Central memory CD8-positive, alpha-beta T cell (primary cell): Measurements from ENCODE around the gene AGRN.
"Not testable (repeated sequence)": the region's sequence is repeated elsewhere in the genome, so short reads cannot be mapped to it uniquely, and the experiment has no call there.

Experiments used
- ATAC-seq: fragments of 150-1000 bp; cut with Tn5 transposase; replicated peaks from 2 replicates; pipeline ENCODE4 v1.10.0; 2022; ENCODE audit warnings: mild to moderate bottlenecking, moderate FRiP score, moderate number of reproducible peaks; ENCODE audit not compliant: poor library complexity, severe bottlenecking; ENCODE audit errors: extremely low read depth
- DNase-seq, 2 donors: peaks; one replicate each; pipeline ENCODE4 v3.0.0; 2021; ENCODE audit warnings: low spot score in 2 of 2
- H3K27ac Mint-ChIP-seq: one replicate; pipeline ENCODE4 v1.8.0; 2022; ENCODE audit warnings: low read depth, mild to moderate bottlenecking, moderate library complexity, mixed read lengths
- H3K27me3 Mint-ChIP-seq: one replicate; pipeline ENCODE4 v1.8.0; 2022; ENCODE audit warnings: mixed read lengths
- H3K36me3 Mint-ChIP-seq: one replicate; pipeline ENCODE4 v1.8.0; 2022; ENCODE audit warnings: mild to moderate bottlenecking, moderate library complexity, mixed read lengths; ENCODE audit not compliant: insufficient read depth
- H3K4me1 Mint-ChIP-seq: one replicate; pipeline ENCODE4 v1.8.0; 2022; ENCODE audit warnings: mixed read lengths
- H3K4me3 Mint-ChIP-seq: one replicate; pipeline ENCODE4 v1.8.0; 2022; ENCODE audit warnings: mild to moderate bottlenecking, moderate library complexity, mixed read lengths
- H3K9me3 Mint-ChIP-seq: one replicate; pipeline ENCODE4 v1.8.0; 2022; ENCODE audit warnings: mixed read lengths

The AGRN gene

GRCh38 chr1:1021920-1022259 is 2.0 kb downstream of the AGRN start:
- Mint-ChIP-seq H3K27ac (no peak overlapping the region), H3K4me1 (peaks cover 4% of the 10 kb centered on the region), H3K27me3 (peaks cover 16% of the 10 kb centered on the region), H3K36me3 (peaks cover 2% of the 10 kb centered on the region), H3K4me3 (no peak overlapping the region), H3K9me3 (no peaks in the 10 kb centered on the region)
- ATAC-seq (no peak), DNase-seq (no peak)

DNA sequence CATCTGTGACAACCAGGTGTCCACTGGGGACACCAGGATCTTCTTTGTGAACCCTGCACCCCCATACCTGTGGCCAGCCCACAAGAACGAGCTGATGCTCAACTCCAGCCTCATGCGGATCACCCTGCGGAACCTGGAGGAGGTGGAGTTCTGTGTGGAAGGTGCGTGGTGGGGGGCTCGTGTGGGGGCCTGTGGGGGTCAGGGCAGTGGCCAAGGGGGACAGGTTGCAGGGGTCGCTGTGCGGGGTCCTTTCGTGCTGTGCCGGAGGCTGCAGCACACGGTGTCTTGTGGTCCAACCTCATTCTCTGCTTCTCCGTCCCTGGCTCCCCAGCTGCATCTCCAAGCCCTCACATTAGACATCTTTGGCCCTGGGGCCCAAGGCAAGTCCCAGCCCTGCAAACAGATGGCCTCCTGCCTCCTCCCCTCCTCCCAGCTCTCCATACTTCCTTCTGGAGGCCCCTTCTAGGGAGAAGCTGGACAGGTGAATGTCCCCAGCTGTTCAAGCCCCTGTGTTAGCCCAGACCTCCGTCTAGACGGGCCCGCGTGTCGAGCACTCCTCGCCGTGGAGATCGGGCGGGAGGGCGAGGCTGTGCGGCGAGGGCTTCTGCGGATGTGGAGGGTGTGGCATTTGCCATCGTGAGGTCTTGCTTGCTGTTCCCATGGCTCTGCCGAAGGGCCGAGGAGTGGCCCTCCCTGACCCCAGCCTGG is 2.5 kb downstream of the AGRN start:
- Mint-ChIP-seq H3K4me3 (peak overlapping the region; percentile 31), H3K27me3 (peaks cover 16% of the 10 kb centered on the region), H3K4me1 (no peaks in the 10 kb centered on the region), H3K27ac (no peak overlapping the region), H3K9me3 (no peaks in the 10 kb centered on the region), H3K36me3 (peaks cover 2% of the 10 kb centered on the region)
- ATAC-seq (no peak), DNase-seq (no peak)

DNA sequence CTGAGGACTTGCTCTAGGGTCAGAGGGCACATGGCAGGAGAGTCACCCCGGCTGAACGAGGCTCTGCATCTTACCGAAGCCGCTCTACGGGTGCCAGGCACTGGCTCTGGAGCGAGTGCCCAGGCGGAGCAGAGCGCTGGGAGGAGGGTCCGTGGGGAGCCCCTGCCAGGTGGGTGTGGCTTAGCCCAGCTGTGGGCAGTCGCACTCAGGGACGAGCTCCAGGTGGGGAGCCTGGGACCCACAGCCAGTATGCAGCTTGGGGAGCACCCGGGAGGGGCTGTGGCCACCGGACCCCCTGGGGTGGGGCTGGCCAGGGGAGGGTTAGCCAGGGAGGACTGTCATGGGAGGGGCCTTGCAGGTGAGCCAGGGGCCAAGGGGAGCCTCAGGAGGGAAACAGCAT is 3.8 kb downstream of the AGRN start:
- H3K4me1 Mint-ChIP-seq: no peaks in the 10 kb centered on the region
- H3K36me3 Mint-ChIP-seq: peaks cover 2% of the 10 kb centered on the region
- no peak for DNase-seq
- H3K27ac Mint-ChIP-seq: no peak overlapping the region
- H3K4me3 Mint-ChIP-seq: no peak overlapping the region
- no peaks in the 10 kb centered on the region for H3K9me3 Mint-ChIP-seq
- peaks cover 16% of the 10 kb centered on the region for H3K27me3 Mint-ChIP-seq
- no peak for ATAC-seq

- Mint-ChIP-seq H3K4me1 (no peaks in the 10 kb centered on the region), H3K36me3 (peaks cover 2% of the 10 kb centered on the region), H3K27ac (no peak overlapping the region), H3K4me3 (no peak overlapping the region), H3K27me3 (peaks cover 16% of the 10 kb centered on the region), H3K9me3 (no peaks in the 10 kb centered on the region)
- ATAC-seq: no peak
- no peak for DNase-seq
Observed at GRCh38 chr1:1024149-1024770, 4.3 kb downstream of the AGRN start.

DNA sequence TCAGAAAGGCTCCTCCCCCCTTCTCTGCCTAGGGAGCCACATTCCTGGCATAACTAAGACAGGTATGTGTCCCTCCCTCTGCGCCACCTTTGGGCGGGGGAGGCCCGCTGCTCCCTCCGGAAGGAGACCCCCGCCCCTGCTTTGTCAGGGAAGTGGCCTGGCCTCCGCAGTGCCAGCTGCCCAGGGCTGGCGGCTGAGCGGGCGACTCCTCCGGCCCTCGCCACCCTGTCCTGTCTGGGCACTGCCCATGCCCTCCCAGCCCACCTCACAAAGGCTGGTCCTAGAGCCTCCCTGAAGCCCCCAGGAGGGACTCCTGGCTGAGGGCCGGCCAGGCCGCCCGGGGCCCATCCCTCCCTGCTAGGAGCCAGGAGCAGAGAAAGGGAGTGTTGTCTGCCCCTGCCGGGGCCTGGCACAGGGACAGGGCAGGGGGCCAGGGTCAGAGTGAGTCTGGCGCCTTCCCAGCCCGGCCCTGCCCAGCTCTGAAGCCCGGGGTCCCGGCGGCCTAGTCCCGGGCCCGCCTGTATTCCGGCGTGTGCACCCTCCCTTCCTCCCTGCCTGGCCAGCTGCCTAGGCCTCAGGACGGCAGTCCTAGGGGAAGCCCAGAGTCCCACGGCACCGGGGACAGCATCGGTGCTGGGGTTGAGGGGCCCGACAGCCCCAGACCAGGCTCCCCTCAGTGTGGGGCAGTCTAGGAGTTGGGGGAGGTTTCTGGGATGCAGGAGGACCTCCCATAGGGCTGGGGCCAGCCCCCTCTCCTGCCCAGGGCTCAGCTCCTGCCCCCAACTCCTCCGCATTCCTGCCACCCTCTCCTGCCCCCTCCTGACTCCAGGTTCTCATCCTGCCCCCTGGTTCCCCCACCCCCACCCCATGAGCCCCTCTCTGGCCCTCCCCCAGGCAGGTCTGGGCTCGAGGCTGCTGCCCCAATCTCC is 5.1 kb downstream of the AGRN start:
- no peaks in the 10 kb centered on the region for H3K4me1 Mint-ChIP-seq
- ATAC-seq (no peak), DNase-seq (no peak)
- no peak overlapping the region for H3K27ac Mint-ChIP-seq
- no peak overlapping the region for H3K4me3 Mint-ChIP-seq
- H3K36me3 Mint-ChIP-seq: peaks cover 2% of the 10 kb centered on the region
- H3K27me3 Mint-ChIP-seq: peaks cover 16% of the 10 kb centered on the region
- no peaks in the 10 kb centered on the region for H3K9me3 Mint-ChIP-seq

DNA sequence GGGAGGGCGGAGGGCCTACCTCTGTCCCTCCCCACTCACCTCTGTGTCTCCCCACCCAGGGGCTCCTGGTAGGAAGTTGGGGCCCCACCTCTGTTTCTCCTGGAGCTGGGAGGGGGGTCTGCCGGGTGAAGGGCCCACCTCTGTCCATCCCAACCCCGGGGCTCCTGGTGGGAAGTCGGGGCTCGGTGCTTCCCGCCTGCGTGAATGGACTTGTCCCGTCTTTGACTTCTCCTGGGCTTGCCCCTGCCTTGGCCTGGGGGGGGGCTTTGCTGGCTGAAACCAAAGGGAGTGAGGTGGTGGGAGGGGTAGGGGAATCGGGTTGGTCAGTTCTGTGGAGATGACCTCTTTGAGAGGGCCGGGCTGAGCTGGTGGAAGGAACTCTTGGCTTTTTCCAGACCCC is 5.8 kb downstream of the AGRN start:
- H3K36me3 Mint-ChIP-seq: peaks cover 2% of the 10 kb centered on the region
- DNase-seq (no peak), ATAC-seq (no peak)
- no peak overlapping the region for H3K4me3 Mint-ChIP-seq
- peaks cover 16% of the 10 kb centered on the region for H3K27me3 Mint-ChIP-seq
- H3K27ac Mint-ChIP-seq: no peak overlapping the region
- H3K9me3 Mint-ChIP-seq: no peaks in the 10 kb centered on the region
- no peaks in the 10 kb centered on the region for H3K4me1 Mint-ChIP-seq

DNA sequence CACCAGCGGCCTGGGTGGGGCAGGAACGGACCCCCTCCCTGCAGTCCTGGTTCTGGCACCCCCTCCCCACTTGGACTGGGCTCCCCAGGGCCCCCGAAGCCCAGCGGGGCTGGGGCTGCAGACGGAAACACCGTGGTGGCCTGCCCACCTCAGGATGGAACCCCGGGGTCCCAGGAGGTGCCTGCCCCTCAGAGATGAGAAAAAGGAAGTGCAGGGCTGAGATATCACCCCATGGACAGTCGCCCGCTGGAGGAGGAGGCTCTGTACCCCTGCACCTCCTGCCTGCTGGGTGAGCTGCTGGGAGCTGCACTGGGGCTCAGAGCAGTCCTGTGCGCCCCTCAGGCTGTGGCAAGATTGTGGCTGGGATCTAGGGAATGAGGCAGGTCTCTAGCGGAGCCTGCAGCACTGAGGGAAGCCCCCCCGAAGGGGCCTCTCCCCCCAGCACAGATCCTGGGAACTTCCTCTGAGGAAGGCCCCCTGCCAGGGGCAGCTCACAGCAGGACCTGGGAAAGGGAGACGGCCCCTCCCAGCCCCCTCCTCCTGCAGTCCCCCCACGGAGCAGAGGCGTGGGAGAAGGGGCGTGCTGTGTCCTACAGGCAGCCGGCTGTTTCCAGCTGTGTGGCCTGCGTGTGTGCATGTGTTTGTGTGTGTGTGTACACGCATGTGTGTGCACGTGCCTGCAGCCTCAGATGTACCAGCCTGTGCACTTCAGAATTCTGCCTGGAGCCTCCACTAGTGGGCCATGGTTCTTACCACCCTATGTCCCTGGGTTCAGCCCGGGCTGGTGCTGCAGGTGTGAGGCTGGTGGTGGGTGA is 6.9 kb downstream of the AGRN start:
- DNase-seq (no peak), ATAC-seq (no peak)
- Mint-ChIP-seq H3K27me3 (peaks cover 18% of the 10 kb centered on the region), H3K4me3 (no peak overlapping the region), H3K36me3 (no peaks in the 10 kb centered on the region), H3K4me1 (no peaks in the 10 kb centered on the region), H3K9me3 (no peaks in the 10 kb centered on the region), H3K27ac (no peak overlapping the region)

DNA sequence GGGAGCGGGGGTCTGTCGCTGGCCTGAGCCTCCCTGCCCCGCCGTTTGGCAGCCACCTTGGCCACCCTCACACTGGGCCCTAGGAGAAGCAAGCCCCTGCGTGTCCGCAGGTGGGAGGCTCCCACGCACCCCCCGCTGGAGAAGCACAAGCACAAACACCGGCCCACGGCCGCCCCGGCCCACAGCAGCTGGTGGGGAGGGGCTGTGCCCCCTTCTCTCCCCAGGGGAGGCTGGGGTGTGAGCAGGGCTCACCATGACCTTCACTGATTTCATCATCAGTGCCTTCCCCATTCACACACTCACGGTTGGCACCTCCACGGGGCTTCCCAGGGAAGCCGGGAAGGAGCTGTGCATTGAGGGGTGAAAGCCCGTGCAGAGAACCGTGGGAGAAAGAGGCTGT is 7.9 kb downstream of the AGRN start:
- Mint-ChIP-seq H3K9me3 (no peaks in the 10 kb centered on the region), H3K36me3 (peaks cover 2% of the 10 kb centered on the region), H3K27me3 (peaks cover 19% of the 10 kb centered on the region), H3K27ac (no peak overlapping the region), H3K4me3 (no peak overlapping the region), H3K4me1 (peaks cover 8% of the 10 kb centered on the region)
- ATAC-seq (no peak), DNase-seq (no peak)

- not testable (repeated sequence) for H3K36me3 Mint-ChIP-seq, H3K27ac Mint-ChIP-seq, ATAC-seq, H3K4me1 Mint-ChIP-seq, DNase-seq, H3K9me3 Mint-ChIP-seq, H3K4me3 Mint-ChIP-seq
- peaks cover 22% of the 10 kb centered on the region for H3K27me3 Mint-ChIP-seq
Observed at GRCh38 chr1:1030867-1031658, 11.1 kb downstream of the AGRN start.

GRCh38 chr1:1031659-1032235 is 11.8 kb downstream of the AGRN start:
- DNase-seq: no peak
- H3K27ac Mint-ChIP-seq: peak overlapping the region; percentile 55
- H3K4me1 Mint-ChIP-seq: peaks cover 8% of the 10 kb centered on the region
- no peaks in the 10 kb centered on the region for H3K9me3 Mint-ChIP-seq
- ATAC-seq: no peak
- H3K4me3 Mint-ChIP-seq: peak overlapping the region; percentile 70
- peaks cover 29% of the 10 kb centered on the region for H3K27me3 Mint-ChIP-seq
- peaks cover 2% of the 10 kb centered on the region for H3K36me3 Mint-ChIP-seq

DNA sequence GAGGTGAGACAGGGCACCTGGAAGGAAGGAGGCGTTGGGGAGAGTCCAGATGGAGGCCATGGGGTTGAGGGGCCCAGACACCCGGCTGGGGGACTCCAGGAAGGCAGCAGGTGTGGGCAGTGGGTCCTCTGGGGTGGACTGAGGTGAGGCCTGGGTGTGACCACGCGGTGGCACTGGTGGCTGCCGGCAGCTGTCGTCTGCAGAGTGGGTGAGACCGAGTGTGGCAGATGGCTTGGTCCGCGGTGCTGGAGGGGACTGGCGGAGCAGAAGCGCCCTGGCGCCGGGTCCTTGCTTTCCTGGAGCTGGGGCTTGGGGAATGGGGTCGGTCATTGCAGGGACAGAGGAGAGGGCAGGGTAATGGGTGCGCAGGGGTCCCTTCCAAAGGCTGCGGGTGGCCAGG is 12.5 kb downstream of the AGRN start:
- ATAC-seq: no peak
- Mint-ChIP-seq H3K27ac (peak overlapping the region; percentile 55), H3K9me3 (no peaks in the 10 kb centered on the region), H3K4me1 (peaks cover 8% of the 10 kb centered on the region), H3K4me3 (peak overlapping the region; percentile 70), H3K36me3 (peaks cover 2% of the 10 kb centered on the region), H3K27me3 (peaks cover 32% of the 10 kb centered on the region)
- no peak for DNase-seq
